Endothelial cell (in vitro differentiated cells): ENCODE measurements around the gene ATL3. TPM values are rescaled to one million over a fixed set of nuclear protein-coding genes. Genes with fewer than 3 reads are reported as not detected.

Source experiments
- DNase-seq: peaks from one replicate; pipeline ENCODE4 v3.0.0; 2021; ENCODE audit warnings: low spot score
- H3K27ac Mint-ChIP-seq: one replicate; pipeline ENCODE4 v1.8.0; 2021; ENCODE audit warnings: mixed read lengths, inconsistent platforms; ENCODE audit not compliant: unreplicated experiment
- H3K27me3 Mint-ChIP-seq: one replicate; pipeline ENCODE4 v1.8.0; 2021; ENCODE audit warnings: mild to moderate bottlenecking, moderate library complexity, mixed read lengths, inconsistent platforms; ENCODE audit not compliant: unreplicated experiment
- H3K36me3 Mint-ChIP-seq: one replicate; pipeline ENCODE4 v1.8.0; 2021; ENCODE audit warnings: mild to moderate bottlenecking, low read depth, mixed read lengths, inconsistent platforms; ENCODE audit not compliant: unreplicated experiment
- H3K4me1 Mint-ChIP-seq: one replicate; pipeline ENCODE4 v1.8.0; 2021; ENCODE audit warnings: mild to moderate bottlenecking, mixed read lengths, inconsistent platforms; ENCODE audit not compliant: unreplicated experiment
- H3K4me3 Mint-ChIP-seq: one replicate; pipeline ENCODE4 v1.8.0; 2021; ENCODE audit warnings: mild to moderate bottlenecking, mixed read lengths, inconsistent platforms; ENCODE audit not compliant: unreplicated experiment
- H3K9me3 Mint-ChIP-seq: one replicate; pipeline ENCODE4 v1.8.0; 2021; ENCODE audit warnings: mixed read lengths, inconsistent platforms; ENCODE audit not compliant: unreplicated experiment
- CTCF ChIP-seq: fragments of 200-600 bp; sonication (generic); IDR thresholded peaks from one replicate; pipeline ENCODE4 v1.5.0; 2021; ENCODE audit warnings: antibody characterized with exemption; ENCODE audit not compliant: unreplicated experiment
- total RNA-seq: library from RNA; stranded (reverse); fragmentation: NEBNext Ultra II Directional; extraction: Animal tissue kit (Norgen Biotek cat#: 25700); gene quantifications from one replicate; pipeline ENCODE4 v1.2.1, GENCODE V29; 2021; ENCODE audit not compliant: unreplicated experiment

The ATL3 gene
- total RNA-seq, 1 donor from 2014 or later: 35.6 TPM

DNA sequence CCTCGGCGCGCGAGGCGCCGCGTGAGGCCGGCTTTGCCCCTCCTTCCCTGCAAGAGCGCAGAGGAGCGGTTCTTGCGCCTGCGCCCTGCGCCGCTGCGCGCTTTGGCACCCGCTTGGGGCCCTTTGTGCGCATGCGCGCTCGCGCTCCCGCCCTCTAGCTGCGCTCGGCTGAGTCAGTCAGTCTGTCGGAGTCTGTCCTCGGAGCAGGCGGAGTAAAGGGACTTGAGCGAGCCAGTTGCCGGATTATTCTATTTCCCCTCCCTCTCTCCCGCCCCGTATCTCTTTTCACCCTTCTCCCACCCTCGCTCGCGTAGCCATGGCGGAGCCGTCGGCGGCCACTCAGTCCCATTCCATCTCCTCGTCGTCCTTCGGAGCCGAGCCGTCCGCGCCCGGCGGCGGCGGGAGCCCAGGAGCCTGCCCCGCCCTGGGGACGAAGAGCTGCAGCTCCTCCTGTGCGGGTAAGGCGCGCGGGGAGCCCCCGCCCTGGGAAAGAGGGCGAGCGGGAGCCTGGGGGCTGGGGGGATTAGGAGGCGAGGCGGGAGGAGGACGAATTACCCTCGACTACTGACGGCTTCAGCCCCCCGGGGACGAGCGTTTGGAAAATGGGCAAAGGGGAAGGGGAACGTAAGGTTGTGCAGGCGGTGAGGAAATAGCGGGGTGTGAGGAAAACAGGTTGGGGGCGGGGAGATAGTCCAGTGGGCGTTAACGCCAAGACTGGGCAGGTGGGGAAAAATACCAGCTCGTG is 10.3 kb upstream of the ATL3 start, which contains the start of gene RTN3:
Gene RTN3, plus strand, starts transcription at position 180 of the 745 bp plus-strand sequence. Its CDS starts 137 bp downstream, at position 317.
- H3K27ac Mint-ChIP-seq: peak within 1 kb of the TSS; percentile 22
- TF ChIP-seq CTCF: no peak

GRCh38 chr11:63680834-63681320 is 9.7 kb upstream of the ATL3 start:
- DNase-seq: no peak
- no peaks in the 10 kb centered on the region for H3K36me3 Mint-ChIP-seq
- TF ChIP-seq CTCF: no peak

More for the DNA sequence above, 10.3 kb upstream of the ATL3 start, which contains the start of gene RTN3:
- Mint-ChIP-seq H3K9me3 (no peaks in the 10 kb centered on the region), H3K4me3 (peak within 1 kb of the TSS; percentile 96), H3K36me3 (no peaks in the 10 kb centered on the region), H3K4me1 (peaks cover 17% of the 10 kb centered on the region), H3K27me3 (peaks cover 6% of the 10 kb centered on the region)
- peak; percentile 99 for DNase-seq

GRCh38 chr11:63673579-63673978 is 2.4 kb upstream of the ATL3 start:
- Mint-ChIP-seq H3K4me1 (peaks cover 9% of the 10 kb centered on the region), H3K27me3 (peaks cover 5% of the 10 kb centered on the region), H3K36me3 (peaks cover 3% of the 10 kb centered on the region), H3K4me3 (no peak overlapping the region), H3K9me3 (no peaks in the 10 kb centered on the region), H3K27ac (no peak overlapping the region)
- no peak for TF ChIP-seq CTCF
- DNase-seq: no peak

More at GRCh38 chr11:63680834-63681320, 9.7 kb upstream of the ATL3 start:
- H3K27ac Mint-ChIP-seq: no peak overlapping the region
- H3K4me3 Mint-ChIP-seq: peak overlapping the region; percentile 96
- H3K9me3 Mint-ChIP-seq: no peaks in the 10 kb centered on the region
- H3K4me1 Mint-ChIP-seq: peaks cover 17% of the 10 kb centered on the region
- peaks cover 6% of the 10 kb centered on the region for H3K27me3 Mint-ChIP-seq

GRCh38 chr11:63672936-63673539 is 1.9 kb upstream of the ATL3 start:
- DNase-seq: no peak
- Mint-ChIP-seq H3K4me1 (peaks cover 9% of the 10 kb centered on the region), H3K27ac (no peak overlapping the region), H3K9me3 (no peaks in the 10 kb centered on the region), H3K27me3 (peaks cover 5% of the 10 kb centered on the region), H3K36me3 (peaks cover 3% of the 10 kb centered on the region), H3K4me3 (peak overlapping the region; percentile 67)
- no peak for TF ChIP-seq CTCF

- Mint-ChIP-seq H3K9me3 (no peaks in the 10 kb centered on the region), H3K4me3 (peak overlapping the region; percentile 81), H3K27ac (no peak overlapping the region), H3K4me1 (peaks cover 9% of the 10 kb centered on the region), H3K27me3 (peaks cover 3% of the 10 kb centered on the region), H3K36me3 (peaks cover 3% of the 10 kb centered on the region)
- TF ChIP-seq CTCF: no peak
- DNase-seq: no peak
Measured at GRCh38 chr11:63672156-63672463, 934 bp upstream of the ATL3 start.
